ENCODE data around the gene ARSK.

The ARSK gene

DNA sequence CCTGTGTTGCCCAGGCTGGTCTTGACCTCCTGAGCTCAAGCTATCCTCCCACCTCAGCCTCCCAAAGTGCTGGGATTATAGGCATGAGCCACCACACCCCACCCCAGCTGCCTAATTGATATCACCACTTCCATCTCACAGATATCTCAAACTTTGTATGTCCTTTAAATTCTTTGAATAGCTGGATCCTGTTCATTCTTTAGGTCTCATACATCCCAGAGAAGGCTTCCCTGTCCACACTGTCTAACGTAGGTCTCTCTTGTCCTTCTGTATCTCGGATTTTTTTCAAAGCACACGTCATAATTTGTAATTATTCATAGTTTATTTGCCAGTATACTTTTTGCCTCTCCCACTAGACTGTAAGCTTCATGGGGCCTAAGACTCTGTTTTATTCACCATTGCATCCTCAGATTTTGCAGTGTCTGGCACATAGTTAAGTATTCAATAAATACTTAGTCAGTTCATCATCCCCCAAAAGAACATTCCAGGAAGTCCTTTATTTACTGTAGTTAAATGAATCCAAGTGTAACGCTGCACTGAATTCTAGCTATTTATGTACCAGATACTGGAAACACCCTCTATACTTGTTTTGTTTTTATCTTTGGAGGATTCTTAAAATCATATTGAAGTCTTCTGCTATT is 10.5 kb downstream of the ARSK start:
- no peak for DNase-seq

DNA sequence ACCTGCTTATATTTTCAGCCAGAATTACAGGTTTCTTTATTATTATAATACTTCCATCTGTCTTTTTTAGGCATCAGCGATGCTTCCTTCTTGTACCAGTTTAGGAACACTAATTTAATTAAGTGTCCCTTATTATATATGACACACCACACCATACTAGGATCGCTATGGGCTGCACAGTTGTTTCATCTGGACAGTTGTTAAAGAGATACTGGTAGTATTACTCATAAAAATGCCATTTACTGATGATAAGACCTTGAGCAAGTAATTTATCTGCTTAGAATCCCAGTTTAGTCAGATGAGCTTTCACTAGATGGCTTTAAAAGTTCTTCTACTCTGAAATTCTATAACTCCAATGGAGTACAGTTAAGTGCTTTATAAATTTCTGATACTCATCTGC is 17.1 kb downstream of the ARSK start:
- DNase-seq = no peak

- no peak for DNase-seq
Observed at GRCh38 chr5:95581576-95581975, 26.7 kb downstream of the ARSK start.

DNA sequence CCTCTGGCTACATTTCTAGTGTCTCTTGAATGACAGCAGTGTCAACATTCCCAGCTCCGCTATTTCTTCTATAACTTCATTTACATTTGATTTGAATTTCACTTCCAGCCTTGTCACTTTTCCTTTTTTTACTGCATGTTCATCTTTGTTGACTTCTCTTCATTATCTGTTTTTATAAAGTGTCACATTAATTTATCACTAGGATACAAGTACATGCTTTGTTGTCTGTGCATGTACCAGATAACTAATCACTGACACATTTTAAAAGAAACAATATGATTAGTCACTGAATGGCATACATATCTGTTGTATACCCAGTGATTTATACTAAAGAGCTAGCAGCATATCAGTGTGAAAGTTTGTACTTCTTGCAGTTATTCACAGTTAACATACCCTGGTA is 29.1 kb downstream of the ARSK start:
- DNase-seq = no peak

GRCh38 chr5:95590880-95591279 is 36.0 kb downstream of the ARSK start:
- peak in 1 of 2 donors; percentile 1 for DNase-seq

- DNase-seq = no peak
Observed at GRCh38 chr5:95591490-95591901, 36.6 kb downstream of the ARSK start.

GRCh38 chr5:95595289-95595931 is 40.5 kb downstream of the ARSK start:
- no peak for DNase-seq

GRCh38 chr5:95599252-95599651 is 44.4 kb downstream of the ARSK start:
- DNase-seq = no peak

DNA sequence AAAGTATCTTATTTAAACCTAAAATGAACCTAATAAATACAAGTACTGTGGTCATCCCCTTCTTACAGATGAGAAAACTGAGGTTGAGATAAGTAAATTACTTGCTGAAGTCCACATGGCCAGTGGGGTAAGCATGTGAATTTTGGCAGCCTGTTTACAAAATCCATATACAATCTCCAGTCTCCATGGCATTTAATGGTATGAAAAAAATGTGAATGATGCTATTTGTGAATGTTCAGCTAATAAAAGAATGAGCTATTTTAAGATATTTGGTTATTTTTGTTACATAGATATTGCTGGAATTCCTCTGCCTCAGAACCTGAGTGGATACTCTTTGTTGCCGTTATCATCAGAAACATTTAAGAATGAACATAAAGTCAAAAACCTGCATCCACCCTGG is 45.7 kb downstream of the ARSK start:
- DNase-seq = no peak

DNA sequence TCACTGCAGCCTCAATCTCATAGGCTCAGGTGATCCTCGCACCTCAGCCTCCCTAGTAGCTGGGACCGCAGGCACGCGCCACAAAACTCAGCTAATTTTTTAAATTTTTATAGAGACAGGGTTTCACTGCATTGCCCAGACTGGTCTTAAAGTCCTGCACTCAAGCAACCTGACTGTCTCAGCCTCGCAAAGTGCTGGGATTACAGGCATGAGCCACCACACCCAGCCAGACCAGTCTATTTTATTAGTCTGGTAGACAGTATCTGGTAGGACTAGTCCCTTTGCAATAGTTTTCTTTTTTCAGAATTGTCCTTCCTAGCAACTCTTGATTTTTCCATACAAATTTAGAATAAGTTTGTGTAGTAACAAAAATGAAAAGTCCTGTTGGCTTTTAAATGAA is 50.9 kb downstream of the ARSK start:
- no peak for DNase-seq

- no peak for DNase-seq
Observed at GRCh38 chr5:95606419-95606818, 51.5 kb downstream of the ARSK start.

- DNase-seq = no peak
Observed at GRCh38 chr5:95609711-95610110, 54.8 kb downstream of the ARSK start.

DNA sequence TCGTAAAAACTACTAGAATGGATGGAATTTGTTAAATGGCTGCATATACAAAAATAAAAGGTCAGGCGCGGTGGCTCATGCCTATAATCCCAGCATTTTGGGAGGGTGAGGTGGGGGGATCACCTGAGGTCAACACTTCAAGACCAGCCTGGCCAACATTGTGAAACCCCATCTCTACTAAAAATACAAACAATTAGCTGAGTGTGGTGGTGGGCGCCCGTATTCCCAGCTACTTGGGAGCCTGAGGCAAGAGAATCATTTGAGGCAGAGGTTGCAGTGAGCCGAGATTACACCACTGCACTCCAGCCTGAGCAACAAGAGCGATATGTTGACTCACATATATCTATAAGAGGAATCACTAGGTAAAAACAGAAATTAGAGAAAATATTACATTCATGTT is 55.6 kb downstream of the ARSK start:
- no peak for DNase-seq

- DNase-seq = no peak
Observed at GRCh38 chr5:95611396-95611795, 56.5 kb downstream of the ARSK start.

DNA sequence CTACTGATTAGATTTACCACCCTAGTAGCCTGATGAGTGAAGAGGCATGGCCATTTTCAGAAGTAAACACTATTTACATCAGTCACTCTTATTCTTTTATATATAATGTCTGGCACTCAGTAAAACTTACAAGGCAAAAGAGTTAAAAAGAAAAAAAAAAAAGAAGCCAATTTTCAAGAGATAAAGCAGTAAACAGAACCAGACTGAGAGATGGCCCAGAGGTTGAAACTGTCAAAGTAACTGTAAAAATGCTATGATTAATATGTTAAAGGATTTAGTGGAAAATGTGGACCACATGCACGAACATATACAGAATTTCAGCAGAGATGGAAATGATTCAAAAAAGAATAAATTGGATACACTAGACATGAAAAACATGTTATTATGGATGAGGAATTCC is 58.6 kb downstream of the ARSK start:
- DNase-seq = no peak

- DNase-seq = no peak
Observed at GRCh38 chr5:95615164-95615467, 60.2 kb downstream of the ARSK start.

- no peak for DNase-seq
Observed at GRCh38 chr5:95617057-95617456, 62.2 kb downstream of the ARSK start.

DNA sequence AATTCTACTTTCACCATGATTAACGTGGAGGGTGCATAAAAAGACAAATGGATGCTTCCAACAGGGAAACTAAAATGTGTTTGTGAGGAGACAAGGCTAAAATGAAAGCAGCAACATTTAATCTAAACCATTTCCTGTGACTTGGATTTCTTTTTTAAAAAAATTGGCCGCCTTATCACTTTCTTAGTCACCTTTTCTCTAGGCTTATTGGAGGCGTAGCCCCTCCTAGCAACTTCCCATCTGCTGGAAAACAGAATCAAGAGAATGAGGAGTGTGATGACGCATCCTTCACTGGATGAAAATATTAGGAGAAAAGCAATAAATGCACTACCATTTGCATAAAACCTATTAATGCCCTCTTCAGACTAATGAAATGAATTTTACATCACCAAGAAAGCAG is 64.2 kb downstream of the ARSK start:
- no peak for DNase-seq

- no peak for DNase-seq
Observed at GRCh38 chr5:95619514-95620029, 64.7 kb downstream of the ARSK start.

DNA sequence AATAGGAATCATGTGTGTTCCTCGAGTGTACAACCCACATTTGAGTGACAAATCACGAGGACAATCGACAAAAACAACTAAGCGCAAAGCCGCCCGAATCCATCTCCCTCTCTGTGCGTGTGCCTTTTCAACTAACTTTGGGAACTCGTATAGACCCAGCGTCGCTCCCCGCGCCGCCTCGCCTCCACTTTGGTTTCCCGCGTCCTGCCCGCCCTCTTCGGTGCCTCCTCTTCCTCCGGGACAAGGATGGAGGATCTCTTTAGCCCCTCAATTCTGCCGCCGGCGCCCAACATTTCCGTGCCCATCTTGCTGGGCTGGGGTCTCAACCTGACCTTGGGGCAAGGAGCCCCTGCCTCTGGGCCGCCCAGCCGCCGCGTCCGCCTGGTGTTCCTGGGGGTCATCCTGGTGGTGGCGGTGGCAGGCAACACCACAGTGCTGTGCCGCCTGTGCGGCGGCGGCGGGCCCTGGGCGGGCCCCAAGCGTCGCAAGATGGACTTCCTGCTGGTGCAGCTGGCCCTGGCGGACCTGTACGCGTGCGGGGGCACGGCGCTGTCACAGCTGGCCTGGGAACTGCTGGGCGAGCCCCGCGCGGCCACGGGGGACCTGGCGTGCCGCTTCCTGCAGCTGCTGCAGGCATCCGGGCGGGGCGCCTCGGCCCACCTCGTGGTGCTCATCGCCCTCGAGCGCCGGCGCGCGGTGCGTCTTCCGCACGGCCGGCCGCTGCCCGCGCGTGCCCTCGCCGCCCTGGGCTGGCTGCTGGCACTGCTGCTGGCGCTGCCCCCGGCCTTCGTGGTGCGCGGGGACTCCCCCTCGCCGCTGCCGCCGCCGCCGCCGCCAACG is 65.3 kb downstream of the ARSK start, which contains the start of gene GPR150:
Gene GPR150, plus strand, starts transcription at position 58 of the 840 bp plus-strand sequence. Its CDS starts 189 bp downstream, at position 247.
- peak; percentile 56 to 68 for DNase-seq

DNA sequence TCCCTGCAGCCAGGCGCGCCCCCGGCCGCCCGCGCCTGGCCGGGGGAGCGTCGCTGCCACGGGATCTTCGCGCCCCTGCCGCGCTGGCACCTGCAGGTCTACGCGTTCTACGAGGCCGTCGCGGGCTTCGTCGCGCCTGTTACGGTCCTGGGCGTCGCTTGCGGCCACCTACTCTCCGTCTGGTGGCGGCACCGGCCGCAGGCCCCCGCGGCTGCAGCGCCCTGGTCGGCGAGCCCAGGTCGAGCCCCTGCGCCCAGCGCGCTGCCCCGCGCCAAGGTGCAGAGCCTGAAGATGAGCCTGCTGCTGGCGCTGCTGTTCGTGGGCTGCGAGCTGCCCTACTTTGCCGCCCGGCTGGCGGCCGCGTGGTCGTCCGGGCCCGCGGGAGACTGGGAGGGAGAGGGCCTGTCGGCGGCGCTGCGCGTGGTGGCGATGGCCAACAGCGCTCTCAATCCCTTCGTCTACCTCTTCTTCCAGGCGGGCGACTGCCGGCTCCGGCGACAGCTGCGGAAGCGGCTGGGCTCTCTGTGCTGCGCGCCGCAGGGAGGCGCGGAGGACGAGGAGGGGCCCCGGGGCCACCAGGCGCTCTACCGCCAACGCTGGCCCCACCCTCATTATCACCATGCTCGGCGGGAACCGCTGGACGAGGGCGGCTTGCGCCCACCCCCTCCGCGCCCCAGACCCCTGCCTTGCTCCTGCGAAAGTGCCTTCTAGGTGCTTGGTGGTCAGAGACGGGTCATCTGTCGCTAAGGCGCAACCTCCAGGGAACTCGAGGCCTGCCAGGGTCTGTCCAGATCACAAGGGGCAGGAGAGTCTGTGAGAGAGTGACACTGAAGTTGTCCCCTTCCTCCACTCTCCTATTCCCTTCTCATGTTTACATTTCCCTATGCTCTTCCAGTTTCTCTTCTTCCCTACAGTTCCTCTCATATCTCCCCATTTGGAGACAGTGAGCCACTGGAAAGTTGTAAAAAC is 66.3 kb downstream of the ARSK start:
- peak; percentile 4 to 47 for DNase-seq

DNA sequence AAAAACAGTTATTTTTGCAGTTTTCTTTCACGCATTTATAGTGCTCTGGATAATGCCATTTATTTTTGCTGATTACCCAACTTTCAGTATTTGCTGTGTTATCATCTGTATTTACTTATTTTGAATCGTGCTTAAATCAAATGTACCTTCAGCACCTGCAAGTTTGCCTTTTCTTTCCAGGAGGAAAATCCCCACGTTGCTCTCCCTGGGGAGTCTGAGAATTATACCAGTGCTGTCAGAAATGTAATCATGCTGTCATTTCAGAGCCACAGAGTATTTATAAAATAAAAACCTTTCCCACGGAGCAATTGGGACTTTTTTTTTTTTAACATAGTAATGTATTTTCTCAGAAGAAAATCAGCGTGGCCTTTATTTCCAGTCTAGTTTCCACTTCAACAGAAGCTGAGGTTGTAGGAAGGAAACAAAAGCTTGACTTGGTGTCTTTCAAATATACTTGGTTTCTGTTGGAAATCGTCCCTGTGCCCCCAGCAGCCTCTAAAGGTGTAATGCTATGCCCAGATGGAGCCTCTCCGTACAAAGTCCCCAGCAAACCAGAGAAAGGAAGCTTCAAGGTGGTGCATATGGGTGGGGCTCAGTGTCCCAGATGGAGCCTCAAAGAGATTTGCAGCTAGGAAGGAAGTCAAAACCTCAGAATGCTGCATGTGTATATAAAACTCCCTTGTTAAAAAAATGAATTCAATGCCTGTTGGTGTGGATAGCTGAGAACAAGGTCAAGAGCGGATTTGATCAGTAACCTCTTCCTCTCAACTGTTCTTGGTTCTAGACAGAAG is 67.1 kb downstream of the ARSK start:
- DNase-seq = peak; percentile 8 to 66
